GM23338 (cell line): ENCODE results near the gene ESRRB. TPM values are rescaled to one million over a fixed set of nuclear protein-coding genes. Genes with fewer than 3 reads are reported as not detected.

ENCODE experiments used
- ATAC-seq: fragments of 200-7000 bp; cut with Tn5 transposase; 3 replicates; pipeline ENCODE4 v1.9.1; 2020
- DNase-seq: peaks from one replicate; pipeline ENCODE4 v3.0.0-alpha.2; 2015; ENCODE audit warnings: low spot score
- H2AFZ ChIP-seq: fragments of 200-600 bp; sonication (generic); 2 replicates; pipeline ENCODE4 v1.8.0; 2016; ENCODE audit warnings: antibody characterized with exemption, mild to moderate bottlenecking, moderate library complexity
- H3F3A ChIP-seq: fragments of 200-600 bp; sonication (generic); replicated peaks from 2 replicates; pipeline ENCODE4 v1.8.0; 2017; ENCODE audit warnings: antibody characterized with exemption, mixed run types, low read depth
- H3K27ac ChIP-seq: fragments of 200-600 bp; sonication (generic); 2 replicates; pipeline ENCODE4 v1.6.1; 2016; ENCODE audit warnings: low read depth
- H3K27me3 ChIP-seq: fragments of 200-600 bp; sonication (generic); 2 replicates; pipeline ENCODE4 v1.8.0; 2016; ENCODE audit warnings: mild to moderate bottlenecking, mixed run types, moderate library complexity; ENCODE audit not compliant: insufficient read depth
- H3K36me3 ChIP-seq: fragments of 200-600 bp; sonication (generic); 2 replicates; pipeline ENCODE4 v1.8.0; 2016; ENCODE audit warnings: mild to moderate bottlenecking; ENCODE audit not compliant: insufficient read depth
- H3K4me1 ChIP-seq: fragments of 200-600 bp; sonication (generic); 2 replicates; pipeline ENCODE4 v1.8.0; 2016; ENCODE audit warnings: mild to moderate bottlenecking, moderate library complexity; ENCODE audit not compliant: insufficient read depth
- H3K4me2 ChIP-seq: fragments of 200-600 bp; sonication (generic); 2 replicates; pipeline ENCODE4 v1.7.1; 2017; ENCODE audit warnings: mixed run types
- H3K4me3 ChIP-seq: fragments of 200-600 bp; sonication (generic); 2 replicates; pipeline ENCODE4 v1.6.1; 2016; ENCODE audit warnings: mixed run types
- H3K79me2 ChIP-seq: fragments of 200-600 bp; sonication (generic); replicated peaks from 2 replicates; pipeline ENCODE4 v1.8.0; 2017; ENCODE audit warnings: mild to moderate bottlenecking; ENCODE audit not compliant: insufficient read depth
- H3K9me2 ChIP-seq: fragments of 200-600 bp; sonication (generic); 2 replicates; pipeline ENCODE4 v1.8.0; 2017; ENCODE audit not compliant: insufficient read depth
- H4K20me1 ChIP-seq: fragments of 200-600 bp; sonication (generic); replicated peaks from 2 replicates; pipeline ENCODE4 v1.8.0; 2017; ENCODE audit warnings: mild to moderate bottlenecking; ENCODE audit not compliant: insufficient read depth
- H3K27ac Mint-ChIP-seq: 2 replicates; pipeline ENCODE4 v1.8.0; 2020; ENCODE audit warnings: inconsistent platforms, mild to moderate bottlenecking, moderate library complexity, mixed read lengths
- H3K27me3 Mint-ChIP-seq: 3 replicates; pipeline ENCODE4 v1.8.0; 2022; ENCODE audit warnings: low read depth, mild to moderate bottlenecking, moderate library complexity, mixed read lengths, inconsistent platforms; ENCODE audit not compliant: insufficient read depth, poor library complexity
- H3K36me3 Mint-ChIP-seq: 3 replicates; pipeline ENCODE4 v1.8.0; 2021; ENCODE audit warnings: low read depth, mild to moderate bottlenecking, inconsistent platforms, moderate library complexity, mixed read lengths
- H3K4me1 Mint-ChIP-seq: 3 replicates; pipeline ENCODE4 v1.8.0; 2020; ENCODE audit warnings: mild to moderate bottlenecking, inconsistent platforms, mixed read lengths
- H3K4me3 Mint-ChIP-seq: 3 replicates; pipeline ENCODE4 v1.8.0; 2021; ENCODE audit warnings: moderate library complexity, mild to moderate bottlenecking, inconsistent platforms, mixed read lengths
- H3K9me3 Mint-ChIP-seq: 3 replicates; pipeline ENCODE4 v1.8.0; 2020; ENCODE audit warnings: moderate library complexity, mild to moderate bottlenecking, inconsistent platforms, mixed read lengths
- CREB1 ChIP-seq: fragments of 250-450 bp; sonication (Bioruptor Pico); IDR thresholded peaks from 2 replicates; pipeline ENCODE4 v1.5.0; 2020; ENCODE audit warnings: low read depth, mild to moderate bottlenecking, moderate library complexity
- CTCF ChIP-seq, 2 experiments: fragments of 200-600 bp in 1 of 2; sonication (generic) in 1 of 2; conservative IDR thresholded peaks; 2 replicates each; pipeline versions ENCODE4 v1.5.1 to v1.6.1; 2016 to 2017; ENCODE audit warnings: antibody characterized with exemption in 2 of 2, low read depth in 2 of 2, mild to moderate bottlenecking in 2 of 2, moderate library complexity in 1 of 2
- ETS1 ChIP-seq: IDR thresholded peaks from 2 replicates; pipeline ENCODE4 v1.6.1; 2016; ENCODE audit warnings: antibody characterized with exemption
- EZH2 ChIP-seq: fragments of 200-600 bp; sonication (generic); IDR thresholded peaks from one replicate; pipeline ENCODE4 v1.8.0; 2017; ENCODE audit warnings: antibody characterized with exemption, mild to moderate bottlenecking, low read depth; ENCODE audit not compliant: unreplicated experiment
- EZH2phosphoT487 ChIP-seq: fragments of 200-600 bp; sonication (generic); IDR thresholded peaks from one replicate; pipeline ENCODE4 v1.8.1; 2018; ENCODE audit warnings: antibody characterized with exemption; ENCODE audit not compliant: unreplicated experiment
- JUNB ChIP-seq: IDR thresholded peaks from one replicate; pipeline ENCODE4 v1.6.1; 2016; ENCODE audit warnings: antibody characterized with exemption; ENCODE audit not compliant: unreplicated experiment
- NANOG ChIP-seq: IDR thresholded peaks from 2 replicates; pipeline ENCODE4 v1.6.1; 2016; ENCODE audit warnings: antibody characterized with exemption, borderline replicate concordance
- POLR2AphosphoS5 ChIP-seq: IDR thresholded peaks from 2 replicates; pipeline ENCODE4 v1.6.1; 2016; ENCODE audit warnings: antibody characterized with exemption, low read depth
- REST ChIP-seq: IDR thresholded peaks from one replicate; pipeline ENCODE4 v1.6.1; 2018; ENCODE audit warnings: antibody characterized with exemption; ENCODE audit not compliant: unreplicated experiment
- STAT1 ChIP-seq: IDR thresholded peaks from one replicate; pipeline ENCODE4 v1.6.1; 2016; ENCODE audit warnings: antibody characterized with exemption; ENCODE audit not compliant: unreplicated experiment
- ZNF114 ChIP-seq: fragments of 250-450 bp; sonication (Bioruptor Pico); IDR thresholded peaks from 2 replicates; pipeline ENCODE4 v1.5.0; 2020; ENCODE audit warnings: mild to moderate bottlenecking, moderate library complexity
- ZNF331 ChIP-seq: fragments of 250-450 bp; sonication (Bioruptor Pico); IDR thresholded peaks from 2 replicates; pipeline ENCODE4 v1.5.0; 2020; ENCODE audit warnings: low read depth, mild to moderate bottlenecking, moderate library complexity
- ZNF462 ChIP-seq: fragments of 250-450 bp; sonication (Bioruptor Pico); IDR thresholded peaks from 2 replicates; pipeline ENCODE4 v1.5.0; 2020; ENCODE audit warnings: mild to moderate bottlenecking, moderate library complexity
- polyA plus RNA-seq: library from polyadenylated mRNA; unstranded; fragments of >200 nt; fragmentation: Nextera tagmentation; extraction: Ambion mirVana; gene quantifications from 2 replicates; pipeline ENCODE4 v1.2.1, GENCODE V29; 2016
- total RNA-seq: library from RNA; depleted of rRNA; stranded (reverse); fragments of >200 nt; shearing (Covaris generic); gene quantifications from 2 replicates; pipeline ENCODE4 v1.2.3, GENCODE V29; 2014

Gene ESRRB
- total and polyA plus RNA-seq, 2 experiments from 2014 or later: 0.31 to 0.52 TPM

DNA sequence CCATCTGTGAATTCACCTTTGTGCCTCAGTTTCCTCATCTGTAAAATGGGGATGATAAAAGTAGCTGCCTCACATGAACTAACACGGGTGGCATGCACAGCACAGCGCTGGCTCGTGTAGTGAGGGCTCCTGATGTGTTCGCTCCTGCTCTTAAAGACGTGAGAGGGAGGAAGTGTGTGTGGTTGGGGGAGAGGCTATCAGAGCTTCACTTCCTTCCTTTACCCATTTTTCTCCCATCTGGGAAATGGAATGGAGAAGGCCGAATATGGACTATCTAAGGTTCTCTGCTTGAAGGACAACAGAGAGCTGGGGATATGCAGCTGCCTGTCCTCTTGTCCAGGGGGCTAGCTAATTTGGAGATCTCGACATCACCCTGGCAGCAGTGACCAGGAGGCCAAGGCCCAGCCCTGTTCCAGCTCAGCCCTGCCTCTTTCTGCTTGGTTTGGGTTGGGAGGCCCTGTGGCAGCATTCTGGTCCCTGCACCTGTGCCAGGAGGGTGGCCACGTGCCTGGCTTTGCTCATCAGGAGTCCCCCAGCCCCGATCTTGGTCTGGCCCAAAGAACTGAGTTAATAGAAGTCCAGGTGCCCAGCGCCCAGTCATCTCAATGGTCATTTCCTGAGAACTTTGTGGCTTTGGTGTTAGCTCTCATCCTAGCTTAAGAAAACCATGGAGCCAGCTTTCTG lies 44.5 kb upstream of the ESRRB start:
- peaks cover 29% of the 10 kb centered on the region for H3K4me1 ChIP-seq
- TF ChIP-seq STAT1 (no peak), ZNF462 (no peak), EZH2 (no peak), REST (no peak), CREB1 (CRISPR knock-in tag) (no peak), ETS1 (no peak), CTCF (conservative IDR thresholded peaks at IDR 0.05; ENCODE audit: low read depth in 2 of 2) (no peak), ZNF114 (CRISPR knock-in tag) (no peak), EZH2phosphoT487 (no peak), POLR2AphosphoS5 (no peak), JUNB (no peak), NANOG (no peak), ZNF331 (CRISPR knock-in tag) (no peak)
- no peak overlapping the region for H3K27ac ChIP-seq
- no peak overlapping the region for H3K4me2 ChIP-seq
- no peaks in the 10 kb centered on the region for H3K79me2 ChIP-seq
- Mint-ChIP-seq H3K4me3 (no peak overlapping the region), H3K27ac (no peak overlapping the region), H3K27me3 (peaks cover 32% of the 10 kb centered on the region), H3K9me3 (no peaks in the 10 kb centered on the region), H3K36me3 (no peaks in the 10 kb centered on the region; the same call in 2 of the 3 replicates), H3K4me1 (peaks cover 37% of the 10 kb centered on the region)
- H3K27me3 ChIP-seq: peaks cover 10% of the 10 kb centered on the region
- no peaks in the 10 kb centered on the region for H3F3A ChIP-seq
- H3K9me2 ChIP-seq: no peaks in the 10 kb centered on the region
- no peak overlapping the region for H2AFZ ChIP-seq
- no peak overlapping the region for H3K4me3 ChIP-seq
- ATAC-seq (no peak), DNase-seq (no peak)
- H3K36me3 ChIP-seq: no peaks in the 10 kb centered on the region
- H4K20me1 ChIP-seq: no peaks in the 10 kb centered on the region
